ENCODE results near the gene GIPR.
A peak's percentile ranks its signal among the peaks of the same experiment; 100 is the strongest.

DNA sequence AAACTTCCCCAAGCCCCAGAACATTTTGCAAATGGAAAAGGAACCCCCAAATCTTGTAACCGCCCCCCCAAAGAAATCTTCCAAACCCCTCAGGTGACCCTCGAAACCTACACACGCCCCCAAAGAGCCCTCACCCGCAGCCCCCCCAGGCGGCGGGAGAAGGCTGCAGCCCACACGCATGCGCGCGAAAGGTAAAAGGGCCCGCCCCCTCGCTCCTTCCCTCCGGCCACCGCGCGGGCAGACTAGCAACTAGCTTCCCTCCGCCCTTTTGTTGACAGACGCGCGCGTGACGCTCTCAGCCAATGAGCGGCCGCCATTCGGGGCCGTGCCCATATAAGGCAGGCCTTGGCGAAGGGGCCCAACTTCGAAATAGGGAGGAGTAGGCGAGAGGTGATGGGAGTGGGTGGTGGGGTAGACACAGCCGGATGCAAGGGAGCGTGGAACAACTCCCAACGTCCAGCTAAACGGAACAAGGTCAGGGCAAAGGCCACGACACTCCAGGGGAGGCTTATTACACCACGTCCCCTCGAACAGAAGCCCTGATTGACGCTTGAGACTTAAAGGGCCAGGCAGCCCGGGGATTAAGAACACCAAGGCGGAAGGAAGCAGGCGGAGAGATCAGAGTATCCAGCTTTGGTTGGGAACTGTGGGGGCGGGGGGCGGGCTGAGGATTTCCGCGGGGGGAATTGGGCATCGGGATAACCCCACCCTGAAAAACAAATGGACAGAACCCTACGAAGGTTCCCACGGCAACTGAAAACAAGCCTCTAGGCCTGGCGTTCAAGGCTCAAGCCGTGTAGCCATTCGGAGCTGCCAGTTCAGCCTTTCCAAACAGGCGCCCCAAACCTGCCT is 49.3 kb downstream of the GIPR start:
- TF ChIP-seq, protein P1, sequence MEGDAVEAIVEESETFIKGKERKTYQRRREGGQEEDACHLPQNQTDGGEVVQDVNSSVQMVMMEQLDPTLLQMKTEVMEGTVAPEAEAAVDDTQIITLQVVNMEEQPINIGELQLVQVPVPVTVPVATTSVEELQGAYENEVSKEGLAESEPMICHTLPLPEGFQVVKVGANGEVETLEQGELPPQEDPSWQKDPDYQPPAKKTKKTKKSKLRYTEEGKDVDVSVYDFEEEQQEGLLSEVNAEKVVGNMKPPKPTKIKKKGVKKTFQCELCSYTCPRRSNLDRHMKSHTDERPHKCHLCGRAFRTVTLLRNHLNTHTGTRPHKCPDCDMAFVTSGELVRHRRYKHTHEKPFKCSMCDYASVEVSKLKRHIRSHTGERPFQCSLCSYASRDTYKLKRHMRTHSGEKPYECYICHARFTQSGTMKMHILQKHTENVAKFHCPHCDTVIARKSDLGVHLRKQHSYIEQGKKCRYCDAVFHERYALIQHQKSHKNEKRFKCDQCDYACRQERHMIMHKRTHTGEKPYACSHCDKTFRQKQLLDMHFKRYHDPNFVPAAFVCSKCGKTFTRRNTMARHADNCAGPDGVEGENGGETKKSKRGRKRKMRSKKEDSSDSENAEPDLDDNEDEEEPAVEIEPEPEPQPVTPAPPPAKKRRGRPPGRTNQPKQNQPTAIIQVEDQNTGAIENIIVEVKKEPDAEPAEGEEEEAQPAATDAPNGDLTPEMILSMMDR (IDR thresholded peaks at IDR 0.05) = peak in 4 of 6 experiments; percentile 9 to 49 (median 17)
- peak in 1 of 4 donors; percentile 93 for TF ChIP-seq EP300 (IDR thresholded peaks at IDR 0.05)

Measured in upper lobe of left lung (tissue), 4 donors.